ENCODE results near the gene ARMC8.

ARMC8 gene

DNA sequence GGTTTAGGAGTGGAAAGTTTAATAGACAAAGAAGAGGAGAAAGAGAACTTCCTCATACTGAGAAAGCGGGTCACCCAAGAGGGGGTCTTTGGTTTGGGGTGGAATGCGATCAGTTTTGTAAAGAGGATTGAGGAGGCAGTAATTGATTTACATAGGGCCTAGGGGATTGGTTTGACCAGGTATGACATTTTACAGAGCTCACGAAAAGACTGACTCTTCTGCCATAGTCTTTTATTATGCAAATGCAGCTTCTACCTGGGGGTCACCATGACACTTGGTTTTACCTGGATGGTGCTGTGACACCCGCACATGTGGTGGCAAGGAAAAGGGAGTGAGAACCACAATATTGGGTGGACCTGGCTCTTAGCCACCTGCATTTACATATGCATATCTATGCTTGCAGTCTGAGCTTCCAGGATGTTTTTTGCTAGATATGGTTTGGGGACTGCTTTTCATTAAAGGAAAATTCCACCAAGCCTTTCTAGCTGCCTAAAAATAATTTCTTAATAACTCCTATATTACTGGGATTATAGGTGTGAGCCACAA lies 149.4 kb downstream of the ARMC8 start:
- in situ Hi-C loops (cut with MboI; ENCODE audit: low pct_unique_long_range_greater_than_20kb, low sequenced_read_pairs, unreplicated experiment): no loop called here
- TF ChIP-seq, protein P1, sequence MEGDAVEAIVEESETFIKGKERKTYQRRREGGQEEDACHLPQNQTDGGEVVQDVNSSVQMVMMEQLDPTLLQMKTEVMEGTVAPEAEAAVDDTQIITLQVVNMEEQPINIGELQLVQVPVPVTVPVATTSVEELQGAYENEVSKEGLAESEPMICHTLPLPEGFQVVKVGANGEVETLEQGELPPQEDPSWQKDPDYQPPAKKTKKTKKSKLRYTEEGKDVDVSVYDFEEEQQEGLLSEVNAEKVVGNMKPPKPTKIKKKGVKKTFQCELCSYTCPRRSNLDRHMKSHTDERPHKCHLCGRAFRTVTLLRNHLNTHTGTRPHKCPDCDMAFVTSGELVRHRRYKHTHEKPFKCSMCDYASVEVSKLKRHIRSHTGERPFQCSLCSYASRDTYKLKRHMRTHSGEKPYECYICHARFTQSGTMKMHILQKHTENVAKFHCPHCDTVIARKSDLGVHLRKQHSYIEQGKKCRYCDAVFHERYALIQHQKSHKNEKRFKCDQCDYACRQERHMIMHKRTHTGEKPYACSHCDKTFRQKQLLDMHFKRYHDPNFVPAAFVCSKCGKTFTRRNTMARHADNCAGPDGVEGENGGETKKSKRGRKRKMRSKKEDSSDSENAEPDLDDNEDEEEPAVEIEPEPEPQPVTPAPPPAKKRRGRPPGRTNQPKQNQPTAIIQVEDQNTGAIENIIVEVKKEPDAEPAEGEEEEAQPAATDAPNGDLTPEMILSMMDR (IDR thresholded peaks at IDR 0.05; ENCODE audit: extremely low read depth, insufficient read depth, missing control alignments): no peak
- DNase-seq (ENCODE audit: low spot score): no peak

DNA sequence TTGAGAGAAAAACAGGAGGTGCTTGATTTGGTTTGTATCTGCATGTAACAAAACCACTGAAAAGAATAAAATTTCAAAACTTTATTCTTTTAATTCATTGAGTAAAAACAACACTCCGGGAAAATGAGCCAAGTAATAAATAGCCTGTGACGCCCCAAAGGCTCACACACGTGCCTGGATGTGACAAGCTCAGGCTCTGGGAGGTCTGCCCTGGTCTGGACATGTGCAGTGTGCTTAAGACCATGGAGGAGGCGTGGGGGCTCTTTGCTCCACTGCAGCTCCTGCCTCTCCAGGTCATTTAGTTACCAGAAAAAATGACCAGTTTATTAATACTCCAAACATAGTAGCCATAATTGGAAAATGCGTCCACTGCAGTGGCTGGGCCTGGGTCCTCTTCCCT lies 151.1 kb downstream of the ARMC8 start:
- TF ChIP-seq, protein P1 (IDR thresholded peaks at IDR 0.05; ENCODE audit: extremely low read depth, insufficient read depth, missing control alignments): no peak
- no peak for DNase-seq (ENCODE audit: low spot score)
- in situ Hi-C loops (cut with MboI; ENCODE audit: low pct_unique_long_range_greater_than_20kb, low sequenced_read_pairs, unreplicated experiment): no loop called here

DNA sequence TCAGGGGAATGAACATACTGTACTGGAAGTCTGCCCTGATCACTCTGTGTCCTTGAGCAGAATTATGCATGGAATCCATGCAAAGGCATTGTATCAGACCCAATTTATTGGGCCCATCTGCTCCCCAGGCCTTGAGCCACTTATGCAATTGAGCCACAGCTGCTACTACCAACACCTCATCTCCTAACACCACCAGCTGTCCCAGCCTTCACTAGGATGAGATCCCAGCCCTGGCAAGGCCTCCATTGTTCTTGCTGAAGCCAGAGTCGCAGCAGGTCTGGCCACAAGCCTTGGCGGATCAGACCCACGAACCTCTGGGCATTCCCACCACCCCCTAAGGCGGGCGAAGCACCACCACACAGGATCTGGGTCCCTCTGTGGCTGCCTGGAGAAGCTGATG lies 151.7 kb downstream of the ARMC8 start:
- no peak for DNase-seq (ENCODE audit: low spot score)
- TF ChIP-seq, protein P1 (IDR thresholded peaks at IDR 0.05; ENCODE audit: extremely low read depth, insufficient read depth, missing control alignments): no peak
- in situ Hi-C loops (cut with MboI; ENCODE audit: low pct_unique_long_range_greater_than_20kb, low sequenced_read_pairs, unreplicated experiment): no loop called here

DNA sequence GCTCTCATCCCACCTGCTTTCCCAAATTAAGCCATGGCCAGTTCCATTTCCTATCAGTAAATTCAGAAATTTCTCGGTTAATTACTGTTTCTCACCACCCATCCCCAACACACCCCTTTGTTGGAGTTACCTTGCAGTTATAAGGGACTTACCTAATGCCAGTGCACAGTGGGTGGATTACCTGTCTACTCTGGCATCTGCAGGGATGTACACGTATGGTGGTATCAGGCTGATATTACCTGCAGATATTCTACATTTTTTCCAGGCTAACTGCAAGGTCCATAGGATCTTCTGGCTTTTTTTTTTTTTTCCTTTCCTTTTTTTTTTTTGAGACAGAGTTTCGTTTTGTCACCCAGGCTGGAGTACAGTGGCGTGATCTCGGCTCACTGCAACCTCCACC lies 153.4 kb downstream of the ARMC8 start:
- TF ChIP-seq, protein P1 (IDR thresholded peaks at IDR 0.05; ENCODE audit: extremely low read depth, insufficient read depth, missing control alignments): no peak
- in situ Hi-C loops (cut with MboI; ENCODE audit: low pct_unique_long_range_greater_than_20kb, low sequenced_read_pairs, unreplicated experiment): no loop called here
- no peak for DNase-seq (ENCODE audit: low spot score)

DNA sequence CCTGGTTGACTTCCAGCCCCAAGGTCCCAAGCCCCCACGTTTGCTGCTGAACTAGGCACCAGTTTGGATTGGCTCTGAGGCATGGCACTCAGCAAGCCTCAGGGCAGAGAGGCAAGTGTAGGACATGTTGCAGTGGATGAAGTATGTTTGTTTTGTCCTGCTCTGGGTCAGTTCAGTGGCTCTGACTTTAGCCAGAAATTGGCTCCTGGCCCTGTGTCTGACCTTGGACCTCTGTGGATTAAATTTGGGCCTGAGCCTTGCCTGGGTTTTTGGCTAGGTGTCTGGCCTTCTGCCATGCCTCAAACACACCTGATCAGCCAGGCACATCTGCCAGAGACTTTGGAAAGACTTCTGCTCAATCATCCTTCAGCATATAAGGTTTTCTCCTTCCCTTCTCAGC lies 157.7 kb downstream of the ARMC8 start:
- in situ Hi-C loops (cut with MboI; ENCODE audit: low pct_unique_long_range_greater_than_20kb, low sequenced_read_pairs, unreplicated experiment): no loop called here

More for the DNA sequence above, 157.7 kb downstream of the ARMC8 start:
- no peak for DNase-seq (ENCODE audit: low spot score)
- TF ChIP-seq, protein P1 (IDR thresholded peaks at IDR 0.05; ENCODE audit: extremely low read depth, insufficient read depth, missing control alignments): no peak
